K562 (cell line): ENCODE measurements around the gene FAM234B. TPM values are rescaled to one million over a fixed set of nuclear protein-coding genes. Genes with fewer than 3 reads are reported as not detected.

Experiments
- ATAC-seq: fragments of 200-7000 bp; cut with Tn5 transposase; 3 replicates; pipeline ENCODE4 v1.9.1; 2020; ENCODE audit warnings: moderate library complexity
- BruUV-seq: library from RNA; stranded (reverse); fragments of 400-500 nt; replicated peaks from 2 replicates; lab custom pipeline; 2021; lab: Mats Ljungman, UMichigan
- CTCF ChIA-PET: fragments of 300-600 bp; formaldehyde crosslinking; extraction: SDS; loops from one replicate; lab custom pipeline; 2021; ENCODE audit warnings: low intra/inter-chr PET ratio; lab: Yijun Ruan, JAX
- POLR2A ChIA-PET: fragments of 300-600, 350-650 bp; sonication (Branson Sonifier 250); formaldehyde crosslinking; extraction: SDS; loops from one replicate; lab custom pipeline; 2021; ENCODE audit warnings: antibody characterized with exemption, inconsistent platforms; lab: Yijun Ruan, JAX
- DNase-seq, 4 experiments: peaks; one replicate each; pipeline versions ENCODE4 v3.0.0 to v3.0.0-alpha.2; 2011 to 2018; ENCODE audit warnings: low spot score in 3 of 4, mixed read lengths in 3 of 4; ENCODE audit errors: extremely low read depth in 1 of 4
- FAIRE-seq: peaks from 2 replicates; lab custom pipeline; 2011; peaks lifted over from hg19 to GRCh38; lab: Jason Lieb, UNC
- H2AFZ ChIP-seq: 2 replicates; pipeline ENCODE4 v1.6.0; 2011; ENCODE audit warnings: low read depth, low read length, control low read depth, inconsistent platforms
- H3K27ac ChIP-seq: fragments of 200-600 bp; 3 replicates; pipeline ENCODE4 v1.8.0; 2011; ENCODE audit warnings: low read depth, mild to moderate bottlenecking, control low read depth, inconsistent platforms, low read length, moderate library complexity, mixed read lengths; ENCODE audit errors: extremely low read depth
- H3K27me3 ChIP-seq, 2 experiments: fragments of 300-600 bp in 1 of 2; 2 replicates in 1 of 2; 3 replicates in 1 of 2; pipeline versions ENCODE4 v1.6.0 to v1.8.0; 2011; ENCODE audit warnings: inconsistent platforms in 2 of 2, low read length in 2 of 2, mild to moderate bottlenecking in 1 of 2, mixed read lengths in 1 of 2, moderate library complexity in 1 of 2; ENCODE audit not compliant: control insufficient read depth in 2 of 2, insufficient read depth in 2 of 2
- H3K36me3 ChIP-seq: fragments of 300-600 bp; 3 replicates; pipeline ENCODE4 v1.8.0; 2011; ENCODE audit warnings: mild to moderate bottlenecking, low read length, inconsistent platforms; ENCODE audit not compliant: control insufficient read depth, insufficient read depth
- H3K4me1 ChIP-seq, 2 experiments: fragments of 200-600 bp in 1 of 2; replicated peaks in 1 of 2; 2 replicates in 1 of 2; 3 replicates in 1 of 2; pipeline versions ENCODE4 v1.5.1 to v1.8.0; 2011; ENCODE audit warnings: inconsistent platforms in 2 of 2, low read length in 2 of 2, mild to moderate bottlenecking in 1 of 2, mixed read lengths in 1 of 2, moderate library complexity in 1 of 2; ENCODE audit not compliant: control insufficient read depth in 2 of 2, insufficient read depth in 2 of 2
- H3K4me2 ChIP-seq: 2 replicates; pipeline ENCODE4 v1.6.1; 2011; ENCODE audit warnings: low read length, control low read depth, inconsistent platforms, mixed read lengths; ENCODE audit not compliant: insufficient read depth
- H3K4me3 ChIP-seq: fragments of 200-600 bp; sonication (generic), shearing (Covaris generic); 2 replicates; pipeline ENCODE4 v1.5.1; 2016; ENCODE audit warnings: control low read depth, inconsistent platforms
- H3K79me2 ChIP-seq: fragments of 200-600 bp; 3 replicates; pipeline ENCODE4 v1.8.0; 2011; ENCODE audit warnings: low read length, inconsistent platforms; ENCODE audit not compliant: control insufficient read depth, insufficient read depth
- H3K9ac ChIP-seq, 2 experiments: 2 replicates each; pipeline versions ENCODE4 v1.6.0 to v1.6.1; 2011; ENCODE audit warnings: low read depth in 2 of 2, low read length in 2 of 2, control low read depth in 1 of 2, inconsistent platforms in 1 of 2, mild to moderate bottlenecking in 1 of 2, mixed read lengths in 1 of 2; ENCODE audit not compliant: insufficient read depth in 1 of 2
- H3K9me1 ChIP-seq: one replicate; pipeline ENCODE4 v1.6.0; 2011; ENCODE audit warnings: inconsistent platforms, mild to moderate bottlenecking, low read length, moderate library complexity; ENCODE audit not compliant: control insufficient read depth, insufficient read depth
- H3K9me3 ChIP-seq: replicated peaks from 2 replicates; pipeline ENCODE4 v1.5.1; 2011; ENCODE audit warnings: low read depth, low read length, inconsistent platforms; ENCODE audit not compliant: control insufficient read depth, insufficient read depth
- H4K20me1 ChIP-seq: replicated peaks from 2 replicates; pipeline ENCODE4 v1.6.1; 2011; ENCODE audit warnings: low read length, inconsistent platforms, mixed read lengths; ENCODE audit not compliant: control insufficient read depth, insufficient read depth
- ELF2 ChIP-seq: fragments of 250-450 bp; sonication (Bioruptor Pico); IDR thresholded peaks from 2 replicates; pipeline ENCODE4 v1.5.0; 2021; ENCODE audit warnings: mild to moderate bottlenecking
- HMG20A ChIP-seq: fragments of 450-650 bp; formaldehyde crosslinking; conservative IDR thresholded peaks from 2 replicates; pipeline ENCODE4 v1.4.0; 2020; ENCODE audit warnings: mild to moderate bottlenecking, mixed read lengths
- ILK ChIP-seq: fragments of 450-650 bp; IDR thresholded peaks from 2 replicates; pipeline ENCODE4 v1.6.1; 2016; ENCODE audit warnings: missing genetic modification characterization, low read depth, mild to moderate bottlenecking, missing compliant biosample characterization, moderate library complexity, borderline replicate concordance
- XRCC3 ChIP-seq: fragments of 450-650 bp; IDR thresholded peaks from 2 replicates; pipeline ENCODE4 v1.6.1; 2017; ENCODE audit warnings: mild to moderate bottlenecking, moderate library complexity
- ZFP36 ChIP-seq: fragments of 150-350 bp; IDR thresholded peaks from 2 replicates; pipeline ENCODE4 v1.6.1; 2018; ENCODE audit warnings: low read length, low read depth; ENCODE audit not compliant: partially characterized antibody
- ZNF354B ChIP-seq: fragments of 250-450 bp; sonication (Bioruptor Pico); IDR thresholded peaks from 2 replicates; pipeline ENCODE4 v1.4.0; 2020
- ZNF407 ChIP-seq: fragments of 450-650 bp; IDR thresholded peaks from 2 replicates; pipeline ENCODE4 v1.6.1; 2016; ENCODE audit warnings: low read depth
- ZNF436 ChIP-seq: fragments of 250-450, 450-650 bp; sonication (Bioruptor Pico); formaldehyde crosslinking; IDR thresholded peaks from 2 replicates; pipeline ENCODE4 v1.7.0; 2020; ENCODE audit warnings: mild to moderate bottlenecking
- WGBS: fragments of 100-300 bp; shearing (Covaris generic); methylation state at CpG from one replicate; pipeline ENCODE4 v1.1.6; 2016; ENCODE audit warnings: low coverage, mixed read lengths; ENCODE audit not compliant: insufficient coverage; ENCODE audit errors: missing lambda C conversion rate; 5-methylcytosine and 5-hydroxymethylcytosine counted together
- in situ Hi-C: fragments of 300-500 bp; cut with MboI; formaldehyde crosslinking; loops from 4 replicates; pipeline ENCODE4 v1.15.0; 2018; ENCODE audit warnings: inconsistent platforms, mixed read lengths
- intact Hi-C: fragments of 100-400 bp; cut with micrococcal nuclease; formaldehyde crosslinking; loops from 2 replicates; pipeline ENCODE4 v1.14.2; 2022
- polyA plus RNA-seq, 8 experiments: library from polyadenylated mRNA; depleted of rRNA in 4 of 8; stranded (reverse) in 5 of 8; unstranded in 3 of 8; fragments of >200 nt; fragmentation: Nextera tagmentation in 2 of 8; fragmentation: Illumina TruSeq in 1 of 8; extraction: Ambion mirVana in 2 of 8; extraction: Trizol in 1 of 8; gene quantifications; 2 replicates each; pipeline versions ENCODE4 v1.2.1 to v1.2.3, GENCODE V29; 2011 to 2014; ENCODE audit warnings: inconsistent platforms in 1 of 8, missing spikeins in 1 of 8
- total RNA-seq, 7 experiments: library from RNA; depleted of rRNA in 6 of 7; stranded (reverse); fragments of >200 nt in 6 of 7; fragmentation: Illumina TruSeq in 2 of 7; extraction: Trizol in 2 of 7; gene quantifications; 2 replicates each; pipeline versions ENCODE4 v1.2.1 to v1.2.3, GENCODE V29; 2011 to 2021; ENCODE audit warnings: low replicate concordance in 1 of 7

The FAM234B gene
- total and polyA plus RNA-seq, 9 of the 15 experiments (the other 6 are each of a cell fraction or from before 2014, with no cell fraction given) = 1.00 to 4.3 (median 2.0) TPM

- H3K4me3 ChIP-seq = no peak overlapping the region
- BruUV-seq = no TSS peak
These were observed 45.9 kb upstream of the FAM234B start for GRCh38 chr12:12998248-12998647.

More at GRCh38 chr12:12998248-12998647, 45.9 kb upstream of the FAM234B start:
- Histone ChIP-seq H3K27me3 (no peaks in the 10 kb centered on the region), H3K9me1 (no peaks in the 10 kb centered on the region), H3K4me1 (peaks cover 6 to 22% of the 10 kb centered on the region in 2 experiments; a peak in 4 of 5 replicates), H4K20me1 (0 out of 2 replicates have a peak, but pooled peaks cover 5% of the 10 kb centered on the region), H3K27ac (no peak overlapping the region), H3K79me2 (no peaks in the 10 kb centered on the region), H2AFZ (no peak overlapping the region), H3K9ac (no peak overlapping the region), H3K4me2 (no peak overlapping the region), H3K9me3 (no peaks in the 10 kb centered on the region), H3K36me3 (no peaks in the 10 kb centered on the region)
- DNase-seq (no peak), ATAC-seq (no peak), FAIRE-seq (no peak)
- intact Hi-C loops (no loop called here), in situ Hi-C loops (no loop called here)
- POLR2A ChIA-PET = no interaction called here
- CTCF ChIA-PET = no interaction called here
- WGBS = 79% methylated on average over 4 of the region's 4 CpGs
- no peak for TF ChIP-seq XRCC3
- TF ChIP-seq ZNF436 (CRISPR knock-in tag) = no peak
- peak; percentile 28 for TF ChIP-seq ZFP36
- no peak for TF ChIP-seq ILK (tag)
- no peak for TF ChIP-seq HMG20A (CRISPR knock-in tag)
- TF ChIP-seq ZNF407 = no peak
- no peak for TF ChIP-seq ELF2
- TF ChIP-seq ZNF354B (CRISPR knock-in tag) = no peak
